K562 (cell line): Measurements from ENCODE around the gene SPTAN1. TPM values are rescaled to one million over a fixed set of nuclear protein-coding genes. Genes with fewer than 3 reads are reported as not detected.

Experiments used
- ATAC-seq: fragments of 200-7000 bp; cut with Tn5 transposase; 3 replicates; pipeline ENCODE4 v1.9.1; 2020; ENCODE audit warnings: moderate library complexity
- BruUV-seq: library from RNA; stranded (reverse); fragments of 400-500 nt; replicated peaks from 2 replicates; lab custom pipeline; 2021; lab: Mats Ljungman, UMichigan
- CTCF ChIA-PET: fragments of 300-600 bp; formaldehyde crosslinking; extraction: SDS; loops from one replicate; lab custom pipeline; 2021; ENCODE audit warnings: low intra/inter-chr PET ratio; lab: Yijun Ruan, JAX
- POLR2A ChIA-PET: fragments of 300-600, 350-650 bp; sonication (Branson Sonifier 250); formaldehyde crosslinking; extraction: SDS; loops from one replicate; lab custom pipeline; 2021; ENCODE audit warnings: antibody characterized with exemption, inconsistent platforms; lab: Yijun Ruan, JAX
- DNase-seq, 4 experiments: peaks; one replicate each; pipeline versions ENCODE4 v3.0.0 to v3.0.0-alpha.2; 2011 to 2018; ENCODE audit warnings: low spot score in 3 of 4, mixed read lengths in 3 of 4; ENCODE audit errors: extremely low read depth in 1 of 4
- FAIRE-seq: peaks from 2 replicates; lab custom pipeline; 2011; peaks lifted over from hg19 to GRCh38; lab: Jason Lieb, UNC
- H2AFZ ChIP-seq: 2 replicates; pipeline ENCODE4 v1.6.0; 2011; ENCODE audit warnings: low read depth, low read length, control low read depth, inconsistent platforms
- H3K27ac ChIP-seq: fragments of 200-600 bp; 3 replicates; pipeline ENCODE4 v1.8.0; 2011; ENCODE audit warnings: low read depth, mild to moderate bottlenecking, control low read depth, inconsistent platforms, low read length, moderate library complexity, mixed read lengths; ENCODE audit errors: extremely low read depth
- H3K27me3 ChIP-seq, 2 experiments: fragments of 300-600 bp in 1 of 2; 2 replicates in 1 of 2; 3 replicates in 1 of 2; pipeline versions ENCODE4 v1.6.0 to v1.8.0; 2011; ENCODE audit warnings: inconsistent platforms in 2 of 2, low read length in 2 of 2, mild to moderate bottlenecking in 1 of 2, mixed read lengths in 1 of 2, moderate library complexity in 1 of 2; ENCODE audit not compliant: control insufficient read depth in 2 of 2, insufficient read depth in 2 of 2
- H3K36me3 ChIP-seq: fragments of 300-600 bp; 3 replicates; pipeline ENCODE4 v1.8.0; 2011; ENCODE audit warnings: mild to moderate bottlenecking, low read length, inconsistent platforms; ENCODE audit not compliant: control insufficient read depth, insufficient read depth
- H3K4me1 ChIP-seq, 2 experiments: fragments of 200-600 bp in 1 of 2; replicated peaks in 1 of 2; 2 replicates in 1 of 2; 3 replicates in 1 of 2; pipeline versions ENCODE4 v1.5.1 to v1.8.0; 2011; ENCODE audit warnings: inconsistent platforms in 2 of 2, low read length in 2 of 2, mild to moderate bottlenecking in 1 of 2, mixed read lengths in 1 of 2, moderate library complexity in 1 of 2; ENCODE audit not compliant: control insufficient read depth in 2 of 2, insufficient read depth in 2 of 2
- H3K4me2 ChIP-seq: 2 replicates; pipeline ENCODE4 v1.6.1; 2011; ENCODE audit warnings: low read length, control low read depth, inconsistent platforms, mixed read lengths; ENCODE audit not compliant: insufficient read depth
- H3K4me3 ChIP-seq: fragments of 200-600 bp; sonication (generic), shearing (Covaris generic); 2 replicates; pipeline ENCODE4 v1.5.1; 2016; ENCODE audit warnings: control low read depth, inconsistent platforms
- H3K79me2 ChIP-seq: fragments of 200-600 bp; 3 replicates; pipeline ENCODE4 v1.8.0; 2011; ENCODE audit warnings: low read length, inconsistent platforms; ENCODE audit not compliant: control insufficient read depth, insufficient read depth
- H3K9ac ChIP-seq, 2 experiments: 2 replicates each; pipeline versions ENCODE4 v1.6.0 to v1.6.1; 2011; ENCODE audit warnings: low read depth in 2 of 2, low read length in 2 of 2, control low read depth in 1 of 2, inconsistent platforms in 1 of 2, mild to moderate bottlenecking in 1 of 2, mixed read lengths in 1 of 2; ENCODE audit not compliant: insufficient read depth in 1 of 2
- H3K9me1 ChIP-seq: one replicate; pipeline ENCODE4 v1.6.0; 2011; ENCODE audit warnings: inconsistent platforms, mild to moderate bottlenecking, low read length, moderate library complexity; ENCODE audit not compliant: control insufficient read depth, insufficient read depth
- H3K9me3 ChIP-seq: replicated peaks from 2 replicates; pipeline ENCODE4 v1.5.1; 2011; ENCODE audit warnings: low read depth, low read length, inconsistent platforms; ENCODE audit not compliant: control insufficient read depth, insufficient read depth
- H4K20me1 ChIP-seq: replicated peaks from 2 replicates; pipeline ENCODE4 v1.6.1; 2011; ENCODE audit warnings: low read length, inconsistent platforms, mixed read lengths; ENCODE audit not compliant: control insufficient read depth, insufficient read depth
- KDM2B ChIP-seq: fragments of 250-450 bp; sonication (Bioruptor Pico); IDR thresholded peaks from 2 replicates; pipeline ENCODE4 v1.8.0; 2021; ENCODE audit warnings: mild to moderate bottlenecking, moderate library complexity
- RAD21 ChIP-seq, 2 experiments: fragments of 250-450 bp in 1 of 2; fragments of 450-650 bp in 1 of 2; sonication (Bioruptor Pico) in 1 of 2; formaldehyde crosslinking in 1 of 2; IDR thresholded peaks in 1 of 2; conservative IDR thresholded peaks in 1 of 2; 2 replicates each; pipeline versions ENCODE4 v1.4.0 to v1.8.0; 2020 to 2022; ENCODE audit warnings: mild to moderate bottlenecking in 2 of 2, moderate library complexity in 1 of 2
- WGBS: fragments of 100-300 bp; shearing (Covaris generic); methylation state at CpG from one replicate; pipeline ENCODE4 v1.1.6; 2016; ENCODE audit warnings: low coverage, mixed read lengths; ENCODE audit not compliant: insufficient coverage; ENCODE audit errors: missing lambda C conversion rate; 5-methylcytosine and 5-hydroxymethylcytosine counted together
- in situ Hi-C: fragments of 300-500 bp; cut with MboI; formaldehyde crosslinking; loops from 4 replicates; pipeline ENCODE4 v1.15.0; 2018; ENCODE audit warnings: inconsistent platforms, mixed read lengths
- intact Hi-C: fragments of 100-400 bp; cut with micrococcal nuclease; formaldehyde crosslinking; loops from 2 replicates; pipeline ENCODE4 v1.14.2; 2022
- polyA plus RNA-seq, 8 experiments: library from polyadenylated mRNA; depleted of rRNA in 4 of 8; stranded (reverse) in 5 of 8; unstranded in 3 of 8; fragments of >200 nt; fragmentation: Nextera tagmentation in 2 of 8; fragmentation: Illumina TruSeq in 1 of 8; extraction: Ambion mirVana in 2 of 8; extraction: Trizol in 1 of 8; gene quantifications; 2 replicates each; pipeline versions ENCODE4 v1.2.1 to v1.2.3, GENCODE V29; 2011 to 2014; ENCODE audit warnings: inconsistent platforms in 1 of 8, missing spikeins in 1 of 8
- total RNA-seq, 7 experiments: library from RNA; depleted of rRNA in 6 of 7; stranded (reverse); fragments of >200 nt in 6 of 7; fragmentation: Illumina TruSeq in 2 of 7; extraction: Trizol in 2 of 7; gene quantifications; 2 replicates each; pipeline versions ENCODE4 v1.2.1 to v1.2.3, GENCODE V29; 2011 to 2021; ENCODE audit warnings: low replicate concordance in 1 of 7
- TF ChIP-seq, protein P1 (sequence below), 3 experiments: IDR thresholded peaks in 2 of 3; conservative IDR thresholded peaks in 1 of 3; 2 replicates each; pipeline ENCODE4 v1.5.1; 2011 to 2012; ENCODE audit warnings: low read length in 3 of 3, mild to moderate bottlenecking in 3 of 3, control low read depth in 2 of 3, improper control_type of control experiment in 1 of 3, inconsistent platforms in 1 of 3, low read depth in 1 of 3, mixed read lengths in 1 of 3, moderate library complexity in 1 of 3; ENCODE audit not compliant: insufficient read depth in 2 of 3

The SPTAN1 gene
- total and polyA plus RNA-seq, 9 of the 15 experiments (the other 6 are each of a cell fraction or from before 2014, with no cell fraction given), result 1.5 to 13.5 (median 6.8) TPM

DNA sequence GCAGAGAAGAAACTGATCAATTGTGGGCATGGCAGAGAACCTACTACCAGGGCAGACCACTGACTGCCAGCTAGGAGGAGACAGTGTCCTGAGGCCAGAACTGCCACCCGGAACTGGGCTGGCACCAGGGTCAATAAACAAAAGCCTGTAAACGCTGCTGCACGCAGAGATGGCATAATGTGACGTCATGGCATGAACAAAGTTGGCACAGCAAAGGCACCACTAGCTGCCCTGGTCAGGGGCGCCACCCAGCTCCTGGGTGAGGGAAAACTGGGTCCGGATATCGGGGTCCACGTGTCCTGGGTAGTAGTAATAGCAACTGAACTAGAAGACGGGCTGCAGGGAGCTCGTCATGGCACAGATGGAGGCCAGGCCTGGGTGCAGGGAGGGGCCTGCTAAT lies 72.2 kb downstream of the SPTAN1 start:
- Histone ChIP-seq H3K4me3 (no peak overlapping the region), H2AFZ (no peak overlapping the region), H3K9ac (no peak overlapping the region; a peak in 1 of 4 replicates), H3K4me1 (peaks cover 4 to 34% of the 10 kb centered on the region in 2 experiments; a peak in 4 of 5 replicates), H3K4me2 (no peak overlapping the region), H3K9me1 (no peaks in the 10 kb centered on the region), H4K20me1 (no peaks in the 10 kb centered on the region; the same call in 1 of the 2 replicates), H3K27ac (no peak overlapping the region), H3K36me3 (no peaks in the 10 kb centered on the region), H3K9me3 (no peaks in the 10 kb centered on the region), H3K79me2 (no peaks in the 10 kb centered on the region), H3K27me3 (no peaks in the 10 kb centered on the region)
- ATAC-seq, result no peak
- intact Hi-C loops, result no loop called here
- FAIRE-seq, result no peak
- WGBS, result 50% methylated on average over 10 of the region's 10 CpGs
- 0 out of 4 replicates have a peak, but pooled peaks of 1 of the 2 experiments have one; percentile 7 for TF ChIP-seq RAD21 (CRISPR knock-in tag; conservative IDR thresholded peaks at IDR 0.05 in 1 of 2, IDR thresholded peaks at IDR 0.05 in 1 of 2)
- no peak for TF ChIP-seq KDM2B (CRISPR knock-in tag)
- TF ChIP-seq, protein P1, sequence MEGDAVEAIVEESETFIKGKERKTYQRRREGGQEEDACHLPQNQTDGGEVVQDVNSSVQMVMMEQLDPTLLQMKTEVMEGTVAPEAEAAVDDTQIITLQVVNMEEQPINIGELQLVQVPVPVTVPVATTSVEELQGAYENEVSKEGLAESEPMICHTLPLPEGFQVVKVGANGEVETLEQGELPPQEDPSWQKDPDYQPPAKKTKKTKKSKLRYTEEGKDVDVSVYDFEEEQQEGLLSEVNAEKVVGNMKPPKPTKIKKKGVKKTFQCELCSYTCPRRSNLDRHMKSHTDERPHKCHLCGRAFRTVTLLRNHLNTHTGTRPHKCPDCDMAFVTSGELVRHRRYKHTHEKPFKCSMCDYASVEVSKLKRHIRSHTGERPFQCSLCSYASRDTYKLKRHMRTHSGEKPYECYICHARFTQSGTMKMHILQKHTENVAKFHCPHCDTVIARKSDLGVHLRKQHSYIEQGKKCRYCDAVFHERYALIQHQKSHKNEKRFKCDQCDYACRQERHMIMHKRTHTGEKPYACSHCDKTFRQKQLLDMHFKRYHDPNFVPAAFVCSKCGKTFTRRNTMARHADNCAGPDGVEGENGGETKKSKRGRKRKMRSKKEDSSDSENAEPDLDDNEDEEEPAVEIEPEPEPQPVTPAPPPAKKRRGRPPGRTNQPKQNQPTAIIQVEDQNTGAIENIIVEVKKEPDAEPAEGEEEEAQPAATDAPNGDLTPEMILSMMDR (IDR thresholded peaks at IDR 0.05 in 2 of 3, conservative IDR thresholded peaks at IDR 0.05 in 1 of 3; ENCODE audit: insufficient read depth in 2 of 3, low read depth in 1 of 3, low read length in 3 of 3), result 0 out of 6 replicates have a peak, but pooled peaks of 1 of the 3 experiments have one; percentile 6
- no TSS peak for BruUV-seq
- ChIA-PET CTCF (no interaction called here), POLR2A (interaction anchor here (0.7 to 1.0 kb wide), 2 partner anchors 13 to 119 kb away, joined by 4 read pairs; no protein-coding TSS in a partner anchor)
- DNase-seq, result no peak
- in situ Hi-C loops, result no loop called here
